Calu3 (cell line): ENCODE results near the gene TAGLN2. TPM values are rescaled to one million over a fixed set of nuclear protein-coding genes. Genes with fewer than 3 reads are reported as not detected.

ENCODE experiments used
- BruUV-seq: library from RNA; stranded (reverse); fragments of 400-500 nt; replicated peaks from 2 replicates; lab custom pipeline; 2021; lab: Mats Ljungman, UMichigan
- CTCF ChIA-PET: fragments of 300-600 bp; sonication (Branson Sonifier 250); formaldehyde crosslinking; loops from one replicate; lab custom pipeline; 2022; ENCODE audit warnings: antibody characterized with exemption; lab: Charles Lee
- DNase-seq: peaks from one replicate; pipeline ENCODE4 v3.0.0; 2022
- H3K27ac Mint-ChIP-seq: one replicate; pipeline ENCODE4 v1.8.0; 2022; ENCODE audit warnings: mixed read lengths; ENCODE audit not compliant: unreplicated experiment
- H3K27me3 Mint-ChIP-seq: one replicate; pipeline ENCODE4 v1.8.0; 2022; ENCODE audit warnings: mixed read lengths; ENCODE audit not compliant: unreplicated experiment
- H3K36me3 Mint-ChIP-seq: one replicate; pipeline ENCODE4 v1.8.0; 2022; ENCODE audit warnings: mild to moderate bottlenecking, moderate library complexity, mixed read lengths; ENCODE audit not compliant: insufficient read depth, unreplicated experiment
- H3K4me1 Mint-ChIP-seq: one replicate; pipeline ENCODE4 v1.8.0; 2022; ENCODE audit warnings: mild to moderate bottlenecking, low read depth, mixed read lengths; ENCODE audit not compliant: unreplicated experiment
- H3K4me3 Mint-ChIP-seq: one replicate; pipeline ENCODE4 v1.8.0; 2022; ENCODE audit warnings: mild to moderate bottlenecking, low read depth, moderate library complexity, mixed read lengths; ENCODE audit not compliant: unreplicated experiment
- H3K9me3 Mint-ChIP-seq: one replicate; pipeline ENCODE4 v1.8.0; 2022; ENCODE audit warnings: low read depth, mixed read lengths; ENCODE audit not compliant: unreplicated experiment
- intact Hi-C: fragments of 100-400 bp; cut with micrococcal nuclease; formaldehyde crosslinking; loops from one replicate; pipeline ENCODE4 v1.10.0; 2022; ENCODE audit not compliant: unreplicated experiment
- total RNA-seq: library from RNA; stranded (reverse); gene quantifications from 2 replicates; pipeline ENCODE4 v1.2.3, GENCODE V29; 2022
- TF ChIP-seq, protein P1 (sequence below): fragments of 200-600 bp; IDR thresholded peaks from one replicate; pipeline ENCODE4 v1.8.0; 2022; ENCODE audit warnings: antibody characterized with exemption; ENCODE audit not compliant: unreplicated experiment

TAGLN2 gene
- total RNA-seq, 1 experiment from 2014 or later, result 708 TPM

DNA sequence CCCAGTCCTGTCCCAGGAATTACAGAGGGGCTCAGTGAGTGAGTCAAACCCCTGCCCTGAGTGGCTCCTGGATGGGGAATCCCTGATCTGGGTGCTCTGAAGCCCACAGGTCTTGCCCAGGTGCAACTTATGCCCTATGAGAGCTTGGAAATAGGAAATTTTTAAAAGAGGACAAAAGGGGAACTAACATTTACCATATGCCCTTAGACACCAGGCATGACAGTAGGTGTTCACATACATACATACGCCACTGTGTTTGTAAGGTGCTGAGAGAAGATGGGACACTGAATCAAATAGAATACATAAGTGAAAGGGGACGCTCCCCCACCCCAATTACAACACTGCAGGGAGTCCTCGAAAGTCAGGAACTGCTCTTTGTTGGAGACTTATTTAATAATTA is 26.8 kb downstream of the TAGLN2 start:
- Mint-ChIP-seq H3K36me3 (peaks cover 13% of the 10 kb centered on the region), H3K27me3 (no peaks in the 10 kb centered on the region), H3K9me3 (no peaks in the 10 kb centered on the region), H3K27ac (no peak overlapping the region), H3K4me3 (no peak overlapping the region), H3K4me1 (peaks cover 33% of the 10 kb centered on the region)
- CTCF ChIA-PET, result no interaction called here
- TF ChIP-seq, protein P1, sequence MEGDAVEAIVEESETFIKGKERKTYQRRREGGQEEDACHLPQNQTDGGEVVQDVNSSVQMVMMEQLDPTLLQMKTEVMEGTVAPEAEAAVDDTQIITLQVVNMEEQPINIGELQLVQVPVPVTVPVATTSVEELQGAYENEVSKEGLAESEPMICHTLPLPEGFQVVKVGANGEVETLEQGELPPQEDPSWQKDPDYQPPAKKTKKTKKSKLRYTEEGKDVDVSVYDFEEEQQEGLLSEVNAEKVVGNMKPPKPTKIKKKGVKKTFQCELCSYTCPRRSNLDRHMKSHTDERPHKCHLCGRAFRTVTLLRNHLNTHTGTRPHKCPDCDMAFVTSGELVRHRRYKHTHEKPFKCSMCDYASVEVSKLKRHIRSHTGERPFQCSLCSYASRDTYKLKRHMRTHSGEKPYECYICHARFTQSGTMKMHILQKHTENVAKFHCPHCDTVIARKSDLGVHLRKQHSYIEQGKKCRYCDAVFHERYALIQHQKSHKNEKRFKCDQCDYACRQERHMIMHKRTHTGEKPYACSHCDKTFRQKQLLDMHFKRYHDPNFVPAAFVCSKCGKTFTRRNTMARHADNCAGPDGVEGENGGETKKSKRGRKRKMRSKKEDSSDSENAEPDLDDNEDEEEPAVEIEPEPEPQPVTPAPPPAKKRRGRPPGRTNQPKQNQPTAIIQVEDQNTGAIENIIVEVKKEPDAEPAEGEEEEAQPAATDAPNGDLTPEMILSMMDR, result no peak
- BruUV-seq, result no TSS peak
- intact Hi-C loops, result no loop called here
- no peak for DNase-seq

DNA sequence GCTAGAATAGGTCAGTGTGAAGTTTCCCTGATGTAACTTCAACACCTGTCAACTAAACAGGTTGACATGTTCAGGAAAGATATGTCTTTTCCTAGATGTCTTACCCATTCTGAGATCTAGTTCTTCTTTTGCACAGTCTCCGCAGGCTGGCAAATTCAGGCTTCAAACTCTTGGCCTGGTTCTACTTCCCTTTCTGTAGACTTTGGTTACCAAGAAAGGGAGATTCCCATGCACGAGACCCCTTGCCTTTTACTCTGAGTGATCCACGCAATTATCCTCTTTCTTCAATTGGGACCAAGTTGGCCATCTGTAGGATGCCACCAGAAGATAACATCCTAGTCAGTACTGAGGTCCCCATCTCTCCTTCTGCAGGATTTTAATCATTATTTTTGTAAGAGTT is 27.3 kb downstream of the TAGLN2 start:
- CTCF ChIA-PET, result no interaction called here
- H3K36me3 Mint-ChIP-seq, result peaks cover 13% of the 10 kb centered on the region
- H3K4me1 Mint-ChIP-seq, result peaks cover 33% of the 10 kb centered on the region
- no TSS peak for BruUV-seq
- H3K27me3 Mint-ChIP-seq, result no peaks in the 10 kb centered on the region
- no peaks in the 10 kb centered on the region for H3K9me3 Mint-ChIP-seq
- no peak overlapping the region for H3K4me3 Mint-ChIP-seq
- DNase-seq, result no peak
- intact Hi-C loops, result no loop called here
- TF ChIP-seq, protein P1, result no peak
- no peak overlapping the region for H3K27ac Mint-ChIP-seq

DNA sequence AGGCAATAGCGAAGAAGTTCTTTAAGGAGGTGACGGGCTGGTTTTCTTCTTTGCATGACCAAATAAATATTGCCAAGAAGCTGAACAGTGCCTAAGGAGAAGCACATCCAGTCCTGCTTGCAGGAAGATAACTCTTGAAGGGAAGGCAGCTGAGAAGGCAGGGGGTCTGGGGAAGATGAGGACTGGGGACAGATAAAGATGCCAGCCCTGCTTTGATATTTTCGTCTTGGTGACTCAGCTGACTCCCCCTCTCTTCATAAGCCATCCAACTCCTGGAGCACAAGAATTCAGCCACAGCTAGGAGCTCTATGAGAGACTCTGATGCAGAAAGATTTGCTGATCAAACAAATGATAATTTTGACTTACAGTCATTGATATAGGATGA is 28.8 kb downstream of the TAGLN2 start:
- H3K9me3 Mint-ChIP-seq, result no peaks in the 10 kb centered on the region
- intact Hi-C loops, result no loop called here
- no peak for DNase-seq
- H3K27me3 Mint-ChIP-seq, result no peaks in the 10 kb centered on the region
- no TSS peak for BruUV-seq
- TF ChIP-seq, protein P1, result no peak
- H3K36me3 Mint-ChIP-seq, result peaks cover 13% of the 10 kb centered on the region
- no peak overlapping the region for H3K27ac Mint-ChIP-seq
- no peak overlapping the region for H3K4me3 Mint-ChIP-seq
- H3K4me1 Mint-ChIP-seq, result peaks cover 28% of the 10 kb centered on the region
- CTCF ChIA-PET, result interaction anchor here (1.3 kb wide), 1 partner anchor 111 kb away, joined by 3 read pairs; no protein-coding TSS in a partner anchor

GRCh38 chr1:159895836-159896545 is 29.3 kb downstream of the TAGLN2 start:
- Mint-ChIP-seq H3K9me3 (no peaks in the 10 kb centered on the region), H3K36me3 (peaks cover 13% of the 10 kb centered on the region), H3K4me3 (no peak overlapping the region), H3K4me1 (peaks cover 22% of the 10 kb centered on the region), H3K27me3 (no peaks in the 10 kb centered on the region), H3K27ac (no peak overlapping the region)
- TF ChIP-seq, protein P1, result no peak
- intact Hi-C loops, result no loop called here
- BruUV-seq, result no TSS peak
- CTCF ChIA-PET, result interaction anchor here (0.9 to 1.3 kb wide), 2 partner anchors 66 to 112 kb away, joined by 3 read pairs; no protein-coding TSS in a partner anchor
- no peak for DNase-seq
